Ascending aorta (tissue), 2 donors: ENCODE results near the gene KRTAP9-6. TPM values are rescaled to one million over a fixed set of nuclear protein-coding genes. Genes with fewer than 3 reads are reported as not detected.
"Not testable (repeated sequence)": the region's sequence is repeated elsewhere in the genome, so short reads cannot be mapped to it uniquely, and the experiment has no call there.

Experiments
- DNase-seq, 2 donors: peaks; one replicate each; pipeline ENCODE4 v3.0.0-alpha.2; 2019; ENCODE audit warnings: low spot score in 2 of 2
- H3K27ac ChIP-seq, 2 donors: fragments of 200-600 bp; sonication (generic); one replicate each; pipeline ENCODE4 v1.5.1; 2016 to 2017; ENCODE audit warnings: mild to moderate bottlenecking in 1 of 2
- H3K27me3 ChIP-seq: fragments of 200-600 bp; sonication (generic); one replicate; pipeline ENCODE4 v1.5.1; 2017
- H3K36me3 ChIP-seq, 2 donors: fragments of 200-600 bp; sonication (generic); one replicate each; pipeline ENCODE4 v1.5.1; 2016
- H3K4me1 ChIP-seq, 2 donors: fragments of 200-600 bp; sonication (generic); one replicate each; pipeline ENCODE4 v1.5.1; 2016 to 2017; ENCODE audit warnings: mild to moderate bottlenecking in 1 of 2
- H3K4me3 ChIP-seq, 2 donors: fragments of 200-600 bp; sonication (generic); one replicate each; pipeline ENCODE4 v1.5.1; 2016 to 2017; ENCODE audit warnings: mild to moderate bottlenecking in 1 of 2
- H3K9me3 ChIP-seq, 2 donors: fragments of 200-600 bp; sonication (generic); one replicate each; pipeline ENCODE4 v1.5.1; 2016
- intact Hi-C: fragments of 100-400 bp; cut with DNase I; formaldehyde crosslinking; loops from one replicate; pipeline ENCODE4 v1.15.1; 2023
- total RNA-seq: library from RNA; depleted of rRNA; stranded (reverse); fragments of >200 nt; gene quantifications from one replicate; pipeline ENCODE4 v1.1.0, GENCODE V29; 2016
- TF ChIP-seq, protein P1 (sequence below), 3 experiments: fragments of 200-600 bp in 2 of 3; fragments of 450-650 bp in 1 of 3; sonication (generic) in 2 of 3; IDR thresholded peaks; one replicate each; pipeline ENCODE4 v1.5.1; 2016 to 2019; ENCODE audit warnings: antibody characterized with exemption in 3 of 3, mild to moderate bottlenecking in 1 of 3, moderate library complexity in 1 of 3

Gene KRTAP9-6, protein sequence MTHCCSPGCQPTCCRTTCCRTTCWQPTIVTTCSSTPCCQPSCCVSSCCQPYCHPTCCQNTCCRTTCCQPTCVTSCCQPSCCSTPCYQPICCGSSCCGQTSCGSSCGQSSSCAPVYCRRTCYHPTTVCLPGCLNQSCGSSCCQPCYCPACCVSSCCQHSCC
- total RNA-seq: not detected

DNA sequence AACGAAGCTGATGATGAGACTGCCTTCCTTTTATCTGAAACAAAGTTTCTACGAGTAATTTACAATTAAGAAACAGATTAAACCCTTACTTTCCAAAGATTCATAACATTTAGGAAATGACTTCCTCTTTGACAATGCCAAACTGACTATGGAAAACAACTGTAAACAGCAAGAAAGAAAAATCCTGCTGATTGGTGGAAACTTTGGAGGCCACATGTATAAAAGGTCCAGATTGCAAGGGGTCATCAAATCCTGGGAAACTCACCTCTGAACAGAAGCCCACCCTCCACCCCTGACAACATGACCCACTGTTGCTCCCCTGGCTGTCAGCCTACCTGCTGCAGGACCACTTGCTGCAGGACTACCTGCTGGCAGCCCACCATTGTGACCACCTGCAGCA is at the start of gene KRTAP9-6:
Gene KRTAP9-6 (plus strand): TSS at position 301 of the 400 bp plus-strand sequence. CDS start 0 bp downstream, at position 301.
- no peaks in the 10 kb centered on the region for H3K27me3 ChIP-seq
- H3K4me3 ChIP-seq: no peak within 1 kb of the TSS
- intact Hi-C loops: no loop called here
- TF ChIP-seq, protein P1, sequence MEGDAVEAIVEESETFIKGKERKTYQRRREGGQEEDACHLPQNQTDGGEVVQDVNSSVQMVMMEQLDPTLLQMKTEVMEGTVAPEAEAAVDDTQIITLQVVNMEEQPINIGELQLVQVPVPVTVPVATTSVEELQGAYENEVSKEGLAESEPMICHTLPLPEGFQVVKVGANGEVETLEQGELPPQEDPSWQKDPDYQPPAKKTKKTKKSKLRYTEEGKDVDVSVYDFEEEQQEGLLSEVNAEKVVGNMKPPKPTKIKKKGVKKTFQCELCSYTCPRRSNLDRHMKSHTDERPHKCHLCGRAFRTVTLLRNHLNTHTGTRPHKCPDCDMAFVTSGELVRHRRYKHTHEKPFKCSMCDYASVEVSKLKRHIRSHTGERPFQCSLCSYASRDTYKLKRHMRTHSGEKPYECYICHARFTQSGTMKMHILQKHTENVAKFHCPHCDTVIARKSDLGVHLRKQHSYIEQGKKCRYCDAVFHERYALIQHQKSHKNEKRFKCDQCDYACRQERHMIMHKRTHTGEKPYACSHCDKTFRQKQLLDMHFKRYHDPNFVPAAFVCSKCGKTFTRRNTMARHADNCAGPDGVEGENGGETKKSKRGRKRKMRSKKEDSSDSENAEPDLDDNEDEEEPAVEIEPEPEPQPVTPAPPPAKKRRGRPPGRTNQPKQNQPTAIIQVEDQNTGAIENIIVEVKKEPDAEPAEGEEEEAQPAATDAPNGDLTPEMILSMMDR (IDR thresholded peaks at IDR 0.05): no peak
- no peaks in the 10 kb centered on the region for H3K9me3 ChIP-seq
- H3K27ac ChIP-seq: no peak within 1 kb of the TSS
- no peaks in the 10 kb centered on the region for H3K36me3 ChIP-seq
- H3K4me1 ChIP-seq: no peaks in the 10 kb centered on the region
- no peak for DNase-seq

DNA sequence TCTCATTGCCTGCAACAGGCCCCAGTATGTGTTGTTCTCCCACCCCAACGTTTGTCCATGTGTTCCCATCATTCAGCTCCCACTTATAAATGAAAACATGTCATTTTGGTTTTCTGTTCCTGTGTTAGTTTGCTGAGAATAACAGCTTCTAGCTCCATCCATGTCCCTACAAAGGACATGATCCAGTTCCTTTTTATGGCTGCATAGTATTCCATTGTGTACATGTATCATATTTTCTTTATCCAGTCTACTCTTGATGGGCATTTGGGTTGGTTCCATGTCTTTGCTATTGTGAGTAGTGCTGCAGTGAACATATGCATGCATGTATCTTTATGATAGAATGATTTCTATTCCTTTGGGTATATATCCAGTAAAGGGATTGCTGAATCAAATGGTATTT is 49.5 kb upstream of the KRTAP9-6 start:
- TF ChIP-seq, protein P1 (IDR thresholded peaks at IDR 0.05): no peak
- no peak overlapping the region for H3K4me3 ChIP-seq
- H3K27ac ChIP-seq: no peak overlapping the region
- no peaks in the 10 kb centered on the region for H3K9me3 ChIP-seq
- H3K27me3 ChIP-seq: no peaks in the 10 kb centered on the region
- H3K4me1 ChIP-seq: no peaks in the 10 kb centered on the region
- intact Hi-C loops: no loop called here
- H3K36me3 ChIP-seq: no peaks in the 10 kb centered on the region
- DNase-seq: no peak

DNA sequence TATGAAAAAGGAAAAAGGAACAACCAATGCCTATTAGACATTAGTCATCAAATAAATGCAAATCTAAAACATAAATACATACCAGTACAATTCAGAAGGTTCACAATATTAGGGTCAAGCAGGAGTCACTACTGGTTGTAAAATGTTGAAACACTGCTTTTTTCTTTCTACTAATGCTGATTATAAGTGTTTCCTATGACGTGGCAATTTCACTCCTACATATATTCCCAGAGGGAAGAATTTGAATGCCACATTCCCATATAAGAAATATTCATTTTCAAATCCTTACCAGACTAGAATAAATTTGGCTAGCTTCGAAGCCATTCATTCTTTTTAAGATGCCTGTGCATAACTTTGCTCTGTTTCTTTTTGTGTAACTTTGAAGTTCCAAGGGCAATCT is 41.4 kb upstream of the KRTAP9-6 start:
- no peaks in the 10 kb centered on the region for H3K36me3 ChIP-seq
- H3K27ac ChIP-seq: no peak overlapping the region
- TF ChIP-seq, protein P1 (IDR thresholded peaks at IDR 0.05): no peak
- no peak for DNase-seq
- H3K4me3 ChIP-seq: no peak overlapping the region
- no peaks in the 10 kb centered on the region for H3K4me1 ChIP-seq
- H3K9me3 ChIP-seq: no peaks in the 10 kb centered on the region
- intact Hi-C loops: no loop called here
- H3K27me3 ChIP-seq: no peaks in the 10 kb centered on the region

DNA sequence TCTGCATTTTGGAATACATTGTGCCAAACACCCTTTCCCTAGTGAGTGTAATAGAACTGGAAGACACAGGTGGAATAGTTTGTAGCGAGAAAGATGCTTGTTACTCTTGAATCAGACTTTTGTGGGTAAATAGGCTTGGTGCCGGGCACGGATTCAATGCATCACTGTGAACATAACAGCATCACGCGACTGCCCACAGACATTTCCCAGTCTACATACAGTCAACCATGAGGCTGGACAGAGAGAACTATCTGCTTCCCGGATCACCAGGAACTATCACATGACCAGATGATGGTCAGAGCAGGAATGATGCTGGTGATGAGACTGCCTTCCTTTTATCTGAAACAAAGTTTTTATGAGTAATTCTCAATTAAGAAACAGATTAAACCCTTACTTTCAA is 39.1 kb upstream of the KRTAP9-6 start:
- Histone ChIP-seq H3K9me3 (no peaks in the 10 kb centered on the region), H3K4me1 (no peaks in the 10 kb centered on the region), H3K4me3 (no peak overlapping the region), H3K36me3 (no peaks in the 10 kb centered on the region), H3K27me3 (no peaks in the 10 kb centered on the region), H3K27ac (no peak overlapping the region)
- TF ChIP-seq, protein P1 (IDR thresholded peaks at IDR 0.05): no peak
- intact Hi-C loops: no loop called here
- DNase-seq: no peak

DNA sequence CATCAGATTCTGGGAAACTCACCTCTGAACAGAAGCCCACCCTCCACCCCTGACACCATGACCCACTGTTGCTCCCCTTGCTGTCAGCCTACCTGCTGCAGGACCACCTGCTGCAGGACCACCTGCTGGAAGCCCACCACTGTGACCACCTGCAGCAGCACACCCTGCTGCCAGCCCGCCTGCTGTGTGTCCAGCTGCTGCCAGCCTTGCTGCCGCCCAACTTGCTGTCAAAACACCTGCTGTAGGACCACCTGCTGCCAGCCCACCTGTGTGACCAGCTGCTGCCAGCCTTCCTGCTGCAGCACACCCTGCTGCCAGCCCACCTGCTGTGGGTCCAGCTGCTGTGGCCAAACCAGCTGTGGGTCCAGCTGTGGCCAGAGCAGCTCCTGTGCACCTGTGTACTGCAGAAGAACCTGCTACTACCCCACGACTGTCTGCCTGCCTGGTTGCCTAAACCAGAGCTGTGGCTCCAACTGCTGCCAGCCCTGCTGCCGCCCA is 38.5 kb upstream of the KRTAP9-6 start, which contains the start of gene KRTAP9-2:
Gene KRTAP9-2 (plus strand): TSS at position 51 of the 498 bp plus-strand sequence. CDS start 7 bp downstream, at position 58.
- intact Hi-C loops, H3K27ac ChIP-seq: not testable (repeated sequence)

DNA sequence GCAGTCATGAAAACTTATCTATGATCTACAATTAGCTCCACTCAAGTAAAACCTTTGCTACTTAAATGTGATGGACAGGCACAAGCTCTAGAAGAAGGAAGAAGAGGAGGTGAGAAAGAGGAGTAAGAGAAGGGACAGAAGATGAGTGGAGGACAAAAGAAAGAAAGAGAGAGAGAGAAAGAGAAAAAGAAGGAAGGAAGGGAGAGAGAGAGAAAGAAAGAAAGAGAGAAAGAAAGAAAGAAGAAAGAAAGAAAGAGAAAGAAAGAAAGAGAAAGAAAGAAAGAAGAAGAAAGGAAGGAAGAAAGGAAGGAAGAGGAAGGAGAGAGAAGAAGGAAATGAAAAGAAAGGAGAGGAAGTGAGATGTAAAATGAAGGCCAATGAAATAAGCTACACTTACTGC is 35.1 kb upstream of the KRTAP9-6 start:
- Histone ChIP-seq H3K27ac (no peak overlapping the region), H3K36me3 (no peaks in the 10 kb centered on the region), H3K9me3 (no peaks in the 10 kb centered on the region), H3K4me3 (no peak overlapping the region), H3K27me3 (no peaks in the 10 kb centered on the region), H3K4me1 (no peaks in the 10 kb centered on the region)
- no peak for DNase-seq
- intact Hi-C loops: no loop called here
- TF ChIP-seq, protein P1 (IDR thresholded peaks at IDR 0.05): no peak

More for the DNA sequence above, 38.5 kb upstream of the KRTAP9-6 start, which contains the start of gene KRTAP9-2:
- not testable (repeated sequence) for H3K4me1 ChIP-seq, H3K9me3 ChIP-seq, H3K4me3 ChIP-seq, H3K27me3 ChIP-seq, DNase-seq, H3K36me3 ChIP-seq
